Left lung (tissue), 10 donors: ENCODE measurements around the gene PARVB. TPM values are rescaled to one million over a fixed set of nuclear protein-coding genes. Genes with fewer than 3 reads are reported as not detected.

Experiments
- ATAC-seq: fragments of 200-7000 bp; cut with Tn5 transposase; one replicate; pipeline ENCODE4 v1.9.1; 2020; ENCODE audit warnings: moderate library complexity
- DNase-seq, 4 donors: peaks; one replicate each; pipeline ENCODE4 v3.0.0-alpha.2; 2013 to 2020
- H3K27ac ChIP-seq, 2 donors: fragments of 200-600 bp; sonication (generic) in 1 of 2; one replicate each; pipeline versions ENCODE4 v1.5.0 to v1.8.0; 2020 to 2021
- H3K27me3 ChIP-seq, 2 donors: fragments of 200-600 bp; sonication (generic) in 1 of 2; one replicate each; pipeline versions ENCODE4 v1.5.0 to v1.8.0; 2020 to 2021
- H3K36me3 ChIP-seq, 2 donors: fragments of 200-600 bp; sonication (generic) in 1 of 2; one replicate each; pipeline versions ENCODE4 v1.5.0 to v1.8.0; 2020 to 2021
- H3K4me1 ChIP-seq, 2 donors: fragments of 200-600 bp; one replicate each; pipeline ENCODE4 v1.8.0; 2021
- H3K4me3 ChIP-seq, 2 donors: fragments of 200-600 bp; sonication (generic) in 1 of 2; one replicate each; pipeline versions ENCODE4 v1.5.0 to v1.8.0; 2020 to 2021; ENCODE audit warnings: mild to moderate bottlenecking in 1 of 2
- H3K9me3 ChIP-seq, 2 donors: fragments of 200-600 bp; sonication (generic) in 1 of 2; one replicate each; pipeline versions ENCODE4 v1.5.0 to v1.8.0; 2020 to 2021
- intact Hi-C, 2 donors: fragments of 100-400 bp; cut with DNase I; formaldehyde crosslinking; loops; one replicate each; pipeline versions ENCODE4 v1.11.2 to v1.14.2; 2022
- polyA plus RNA-seq, 6 donors: library from polyadenylated mRNA; unstranded; fragments of 120-200 nt; gene quantifications; one replicate each; pipeline ENCODE4 v1.2.1, GENCODE V29; 2013; ENCODE audit not compliant: insufficient read length in 6 of 6
- total RNA-seq, 2 donors: library from RNA; stranded (reverse); fragmentation: NEBNext Ultra II Directional; extraction: Animal tissue kit (Norgen Biotek cat#: 25700); gene quantifications; one replicate each; pipeline ENCODE4 v1.2.1, GENCODE V29; 2021
- TF ChIP-seq, protein P1 (sequence below), 2 donors: fragments of 200-600 bp; sonication (generic) in 1 of 2; IDR thresholded peaks; one replicate each; pipeline versions ENCODE4 v1.5.0 to v1.8.0; 2021; ENCODE audit warnings: antibody characterized with exemption in 2 of 2
- donor health status: DM: no; HTN: yes; CAD: no.
- donor health status: DM: no; HTN: no; CAD: no.

The PARVB gene
- total and polyA plus RNA-seq, 8 donors: 31.7 to 53.7 (median 34.0) TPM

DNA sequence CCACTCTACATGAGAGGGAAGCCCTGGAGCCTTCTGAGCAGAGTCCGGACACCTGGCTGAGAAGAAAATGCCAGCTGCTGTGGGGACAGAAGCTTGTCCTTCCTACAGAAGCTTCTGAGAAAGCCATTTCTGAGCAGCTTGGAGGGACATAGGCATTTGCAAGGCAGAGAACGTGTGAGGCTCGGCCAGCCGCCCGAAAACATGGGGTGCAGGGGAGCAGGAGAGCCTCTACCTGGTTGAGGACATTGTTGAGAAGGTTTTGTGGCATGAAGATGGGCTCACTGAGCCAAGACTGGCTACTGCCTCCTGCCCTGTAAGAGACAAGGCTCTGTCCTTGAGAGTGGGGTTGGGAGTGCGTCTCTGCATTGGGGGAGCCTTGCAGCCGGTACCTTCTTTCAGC is 43.5 kb upstream of the PARVB start:
- H3K36me3 ChIP-seq: peaks cover 0 to 94% of the 10 kb centered on the region in 2 donors
- DNase-seq (no peak), ATAC-seq (no peak)
- no peaks in the 10 kb centered on the region for H3K9me3 ChIP-seq
- H3K27me3 ChIP-seq: no peaks in the 10 kb centered on the region
- H3K27ac ChIP-seq: no peak overlapping the region
- TF ChIP-seq, protein P1, sequence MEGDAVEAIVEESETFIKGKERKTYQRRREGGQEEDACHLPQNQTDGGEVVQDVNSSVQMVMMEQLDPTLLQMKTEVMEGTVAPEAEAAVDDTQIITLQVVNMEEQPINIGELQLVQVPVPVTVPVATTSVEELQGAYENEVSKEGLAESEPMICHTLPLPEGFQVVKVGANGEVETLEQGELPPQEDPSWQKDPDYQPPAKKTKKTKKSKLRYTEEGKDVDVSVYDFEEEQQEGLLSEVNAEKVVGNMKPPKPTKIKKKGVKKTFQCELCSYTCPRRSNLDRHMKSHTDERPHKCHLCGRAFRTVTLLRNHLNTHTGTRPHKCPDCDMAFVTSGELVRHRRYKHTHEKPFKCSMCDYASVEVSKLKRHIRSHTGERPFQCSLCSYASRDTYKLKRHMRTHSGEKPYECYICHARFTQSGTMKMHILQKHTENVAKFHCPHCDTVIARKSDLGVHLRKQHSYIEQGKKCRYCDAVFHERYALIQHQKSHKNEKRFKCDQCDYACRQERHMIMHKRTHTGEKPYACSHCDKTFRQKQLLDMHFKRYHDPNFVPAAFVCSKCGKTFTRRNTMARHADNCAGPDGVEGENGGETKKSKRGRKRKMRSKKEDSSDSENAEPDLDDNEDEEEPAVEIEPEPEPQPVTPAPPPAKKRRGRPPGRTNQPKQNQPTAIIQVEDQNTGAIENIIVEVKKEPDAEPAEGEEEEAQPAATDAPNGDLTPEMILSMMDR (IDR thresholded peaks at IDR 0.05): no peak
- no peak overlapping the region for H3K4me3 ChIP-seq
- intact Hi-C loops: no loop called here
- no peaks in the 10 kb centered on the region for H3K4me1 ChIP-seq

DNA sequence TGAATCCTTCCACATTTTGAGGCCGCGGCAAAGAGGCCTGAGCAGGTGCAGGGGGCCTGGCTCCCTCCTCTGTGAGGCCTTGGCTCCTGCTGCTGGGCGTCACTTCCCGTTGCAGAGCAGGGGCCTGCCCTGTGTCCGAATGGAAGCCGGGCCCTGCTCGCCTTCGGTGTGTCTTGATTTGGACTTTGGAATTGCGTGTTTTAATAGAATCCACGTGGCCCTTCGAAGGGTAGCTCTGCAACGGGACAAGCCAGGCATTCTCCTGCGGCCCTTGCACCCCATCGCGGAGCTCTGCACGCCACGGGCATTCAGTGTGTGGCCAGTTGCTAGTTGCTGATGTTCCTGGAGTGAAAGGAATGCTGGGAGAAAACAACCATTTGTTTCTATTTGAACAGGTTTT is 43.1 kb upstream of the PARVB start:
- Histone ChIP-seq H3K9me3 (no peaks in the 10 kb centered on the region), H3K27ac (no peak overlapping the region), H3K36me3 (peaks cover 0 to 94% of the 10 kb centered on the region in 2 donors), H3K4me3 (no peak overlapping the region), H3K27me3 (no peaks in the 10 kb centered on the region), H3K4me1 (no peaks in the 10 kb centered on the region)
- intact Hi-C loops: no loop called here
- DNase-seq (no peak), ATAC-seq (no peak)
- TF ChIP-seq, protein P1 (IDR thresholded peaks at IDR 0.05): no peak

DNA sequence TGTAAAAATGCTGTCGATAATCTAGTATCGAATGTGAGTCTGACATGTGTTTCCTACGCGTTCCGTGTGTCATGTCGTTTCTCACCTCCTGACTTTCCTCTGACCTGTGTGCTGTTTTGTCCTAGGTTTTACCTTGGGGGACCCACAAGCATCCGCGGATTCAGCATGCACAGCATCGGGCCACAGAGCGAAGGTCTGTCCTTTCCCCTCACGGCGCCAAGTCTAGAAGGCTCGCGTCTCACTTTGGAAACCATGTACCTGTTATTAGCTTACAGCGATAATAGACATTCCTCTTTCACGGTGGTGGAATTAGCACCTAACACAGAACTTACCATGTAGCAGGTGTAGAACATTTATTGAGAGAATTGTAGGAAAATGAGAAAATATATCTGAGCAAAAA is 40.3 kb upstream of the PARVB start:
- Histone ChIP-seq H3K9me3 (no peaks in the 10 kb centered on the region), H3K36me3 (peaks cover 0 to 91% of the 10 kb centered on the region in 2 donors), H3K27me3 (no peaks in the 10 kb centered on the region), H3K4me1 (no peaks in the 10 kb centered on the region), H3K27ac (no peak overlapping the region), H3K4me3 (no peak overlapping the region)
- TF ChIP-seq, protein P1 (IDR thresholded peaks at IDR 0.05): no peak
- no peak for DNase-seq
- no peak for ATAC-seq
- intact Hi-C loops: no loop called here

DNA sequence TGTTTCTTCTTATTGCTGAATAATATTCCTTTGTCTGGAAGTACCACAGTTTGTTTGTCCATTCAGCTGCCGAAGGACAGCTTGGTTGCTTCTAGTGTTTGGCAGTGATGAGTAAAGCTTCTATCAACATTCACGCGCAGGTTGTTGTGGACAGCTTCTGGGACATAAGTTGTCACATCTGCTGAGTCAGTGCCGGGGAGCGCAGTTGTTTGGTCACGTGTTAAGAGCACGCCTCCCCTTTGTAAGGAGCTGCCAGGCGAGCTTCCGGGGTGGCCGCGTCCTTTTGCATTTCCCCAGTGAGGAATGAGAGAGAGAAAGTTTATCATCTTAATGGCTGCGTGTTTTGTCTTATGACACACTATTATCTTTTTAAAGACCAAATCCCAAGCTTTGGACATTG is 38.6 kb upstream of the PARVB start:
- H3K4me1 ChIP-seq: no peaks in the 10 kb centered on the region
- no peaks in the 10 kb centered on the region for H3K27me3 ChIP-seq
- ATAC-seq (no peak), DNase-seq (no peak)
- no peaks in the 10 kb centered on the region for H3K9me3 ChIP-seq
- H3K4me3 ChIP-seq: no peak overlapping the region
- intact Hi-C loops: no loop called here
- peaks cover 0 to 91% of the 10 kb centered on the region in 2 donors for H3K36me3 ChIP-seq
- H3K27ac ChIP-seq: no peak overlapping the region
- TF ChIP-seq, protein P1 (IDR thresholded peaks at IDR 0.05): no peak

DNA sequence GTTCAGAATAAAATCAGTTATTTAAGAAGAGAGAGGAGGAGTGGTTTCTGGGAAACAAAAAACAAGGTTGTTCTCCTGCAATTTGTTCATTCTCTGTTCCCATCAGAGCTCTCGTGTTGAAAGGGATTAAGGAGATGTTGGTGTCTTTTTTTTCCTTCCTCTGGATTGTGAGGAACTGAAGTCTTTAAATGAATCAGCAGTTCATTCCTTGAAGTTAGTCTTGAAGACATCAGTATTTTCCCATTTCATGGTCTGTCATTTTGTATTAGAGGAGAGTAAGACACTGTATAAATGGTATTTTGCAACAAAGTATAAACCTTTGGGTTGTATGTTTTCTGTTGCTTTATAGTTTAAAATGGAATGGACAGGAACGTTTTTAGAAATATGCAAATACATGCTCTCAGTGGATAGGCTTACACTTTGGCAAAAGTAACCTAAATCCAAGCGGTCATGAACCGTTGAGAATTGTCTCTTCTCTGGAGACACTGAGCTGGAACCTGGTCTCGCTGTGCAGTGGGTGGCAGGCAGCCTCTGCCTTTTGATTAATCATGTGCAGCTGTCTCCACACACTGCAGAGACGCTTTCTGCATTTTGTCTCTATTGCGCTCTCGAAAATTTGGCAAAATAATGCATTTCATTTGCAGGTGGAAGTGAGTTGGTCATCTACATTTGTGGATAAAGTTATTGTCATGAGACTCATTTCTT is 35.8 kb upstream of the PARVB start:
- DNase-seq (no peak), ATAC-seq (no peak)
- Histone ChIP-seq H3K9me3 (no peaks in the 10 kb centered on the region), H3K4me3 (no peak overlapping the region), H3K36me3 (peaks cover 0 to 94% of the 10 kb centered on the region in 2 donors), H3K27me3 (no peaks in the 10 kb centered on the region), H3K4me1 (peaks cover 0 to under 1% of the 10 kb centered on the region in 2 donors), H3K27ac (no peak overlapping the region)
- intact Hi-C loops: no loop called here
- TF ChIP-seq, protein P1 (IDR thresholded peaks at IDR 0.05): no peak
